ENCODE measurements around the gene VPS54. TPM values are rescaled to one million over a fixed set of nuclear protein-coding genes. Genes with fewer than 3 reads are reported as not detected.
"Not testable (repeated sequence)": the region's sequence is repeated elsewhere in the genome, so short reads cannot be mapped to it uniquely, and the experiment has no call there.

VPS54 gene
- total RNA-seq, 1 experiment from 2014 or later, result 12.4 TPM

- H3K79me2 ChIP-seq (ENCODE audit: insufficient read depth, low read length), result no peaks in the 10 kb centered on the region
- CTCF ChIA-PET, result no interaction called here
- no peak overlapping the region for H3K9ac ChIP-seq (ENCODE audit: low read length)
- H3K9me2 ChIP-seq (ENCODE audit: insufficient read depth), result no peaks in the 10 kb centered on the region
- no peaks in the 10 kb centered on the region for H4K20me1 ChIP-seq (ENCODE audit: insufficient read depth)
- H3K27me3 ChIP-seq (ENCODE audit: insufficient read depth, low read length), result no peaks in the 10 kb centered on the region
- H3K4me1 ChIP-seq (ENCODE audit: control insufficient read depth in 1 of 2, insufficient read depth in 2 of 2, low read length in 2 of 2), result no peaks in the 10 kb centered on the region
- RAD21 ChIA-PET (ENCODE audit: low non-redundant PET in 1 of 2, low total read pairs in 2 of 2, uncharacterized antibody in 2 of 2, unreplicated experiment in 2 of 2), result interaction anchor here in 1 of 2 experiments (0.6 kb wide), 1 partner anchor 386 kb away, joined by 5 read pairs; no protein-coding TSS in a partner anchor
- no peak overlapping the region for H2AFZ ChIP-seq (ENCODE audit: low read depth, low read length, poor library complexity, severe bottlenecking)
- no peak overlapping the region for H3K27ac ChIP-seq (ENCODE audit: low read depth, low read length)
- intact Hi-C loops (cut with micrococcal nuclease), result no loop called here
- BruUV-seq (replicated peaks), result no TSS peak
- H3K36me3 ChIP-seq (ENCODE audit: control insufficient read depth in 1 of 2, insufficient read depth in 2 of 2, low read length in 2 of 2), result 0 out of 4 replicates have a peak, but pooled peaks cover 0 to 10% of the 10 kb centered on the region in 2 experiments
- DNase-seq (ENCODE audit: low read depth, low spot score), result no peak
- no peak for ATAC-seq
- no peak overlapping the region for H3K4me2 ChIP-seq (ENCODE audit: low read length)
- no peaks in the 10 kb centered on the region for H3K9me3 ChIP-seq (ENCODE audit: control insufficient read depth in 1 of 2, insufficient read depth in 1 of 2, low read depth in 1 of 2, low read length in 2 of 2)
- POLR2A ChIA-PET, result no interaction called here
- no peak for TF ChIP-seq RAD21 (IDR thresholded peaks at IDR 0.05; ENCODE audit: low read depth)
- no peak for TF ChIP-seq YY1 (IDR thresholded peaks at IDR 0.05; ENCODE audit: extremely low read depth, insufficient replicate concordance, low read depth, low read length)
- no peak for TF ChIP-seq ELF1 (IDR thresholded peaks at IDR 0.05; ENCODE audit: borderline replicate concordance, low read depth)
- no peak for TF ChIP-seq ZFX (IDR thresholded peaks at IDR 0.05)
- no peak for TF ChIP-seq POLR2A (IDR thresholded peaks at IDR 0.05; ENCODE audit: borderline replicate concordance, extremely low read depth, insufficient read depth, insufficient read length)
- TF ChIP-seq EZH2phosphoT487 (IDR thresholded peaks at IDR 0.05; ENCODE audit: borderline replicate concordance), result no peak
- TF ChIP-seq JUND (IDR thresholded peaks at IDR 0.05), result no peak
- no peak overlapping the region for H3K4me3 ChIP-seq (replicated peaks in 1 of 2; ENCODE audit: low read depth in 1 of 2, low read length in 2 of 2)
Observed at GRCh38 chr2:63942788-63943187, 76.4 kb downstream of the VPS54 start.

GRCh38 chr2:63932104-63932503 lies 87.1 kb downstream of the VPS54 start:
- BruUV-seq (replicated peaks); H4K20me1 ChIP-seq (ENCODE audit: insufficient read depth); DNase-seq (ENCODE audit: low read depth, low spot score); H3K36me3 ChIP-seq (ENCODE audit: control insufficient read depth in 1 of 2, insufficient read depth in 2 of 2, low read length in 2 of 2); H3K4me1 ChIP-seq (ENCODE audit: control insufficient read depth in 1 of 2, insufficient read depth in 2 of 2, low read length in 2 of 2); RAD21 ChIA-PET (ENCODE audit: low non-redundant PET in 1 of 2, low total read pairs in 2 of 2, uncharacterized antibody in 2 of 2, unreplicated experiment in 2 of 2); H2AFZ ChIP-seq (ENCODE audit: low read depth, low read length, poor library complexity, severe bottlenecking); H3K4me3 ChIP-seq (replicated peaks in 1 of 2; ENCODE audit: low read depth in 1 of 2, low read length in 2 of 2); H3K9ac ChIP-seq (ENCODE audit: low read length); H3K27me3 ChIP-seq (ENCODE audit: insufficient read depth, low read length); CTCF ChIA-PET; H3K9me3 ChIP-seq (ENCODE audit: control insufficient read depth in 1 of 2, insufficient read depth in 1 of 2, low read depth in 1 of 2, low read length in 2 of 2); H3K4me2 ChIP-seq (ENCODE audit: low read length); ATAC-seq; POLR2A ChIA-PET; H3K9me2 ChIP-seq (ENCODE audit: insufficient read depth); intact Hi-C loops (cut with micrococcal nuclease); H3K79me2 ChIP-seq (ENCODE audit: insufficient read depth, low read length); H3K27ac ChIP-seq (ENCODE audit: low read depth, low read length): not testable (repeated sequence)
